NCI-H774 (cell line): ENCODE data around the gene CDC27.
"Not testable (repeated sequence)": the region's sequence is repeated elsewhere in the genome, so short reads cannot be mapped to it uniquely, and the experiment has no call there.

Source experiments
- DNase-seq: peaks from one replicate; lab custom pipeline; 2025; lab: John Stamatoyannopoulos, UW

CDC27 gene

GRCh38 chr17:47071171-47071570, 117.9 kb downstream of the CDC27 start:
- DNase-seq: not testable (repeated sequence)

GRCh38 chr17:47070266-47070665, 118.8 kb downstream of the CDC27 start:
- peak; percentile 11 for DNase-seq
